NCI-H1417 (cell line): ENCODE data around the gene TPK1.

Experiments used
- DNase-seq, 3 experiments: peaks; one replicate each; lab custom pipeline; 2025; lab: John Stamatoyannopoulos, UW

TPK1 gene

DNA sequence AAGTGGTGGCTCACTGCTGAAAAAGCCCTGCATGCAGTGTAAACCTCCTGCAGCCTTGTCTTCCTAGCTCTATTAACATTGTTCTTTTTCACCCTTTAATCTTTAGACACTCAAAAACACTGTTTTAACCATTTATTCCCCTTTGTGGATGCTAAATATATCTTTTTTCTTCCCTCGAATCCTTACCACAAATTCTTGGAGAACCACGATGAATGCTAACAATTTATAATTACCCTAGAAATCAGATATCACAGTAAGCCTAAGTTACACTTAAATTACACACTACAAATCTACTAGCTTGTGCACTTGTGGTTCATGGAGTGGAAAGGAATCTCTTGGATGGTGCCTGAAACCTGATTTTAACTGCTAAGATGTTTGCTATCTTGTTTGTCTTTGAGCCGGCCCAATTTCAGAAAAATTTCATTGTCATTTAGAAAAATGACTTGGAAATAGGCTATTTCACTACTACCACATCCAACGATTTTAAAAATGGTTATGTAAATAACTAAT, 307.3 kb downstream of the TPK1 start:
- DNase-seq, result no peak

DNA sequence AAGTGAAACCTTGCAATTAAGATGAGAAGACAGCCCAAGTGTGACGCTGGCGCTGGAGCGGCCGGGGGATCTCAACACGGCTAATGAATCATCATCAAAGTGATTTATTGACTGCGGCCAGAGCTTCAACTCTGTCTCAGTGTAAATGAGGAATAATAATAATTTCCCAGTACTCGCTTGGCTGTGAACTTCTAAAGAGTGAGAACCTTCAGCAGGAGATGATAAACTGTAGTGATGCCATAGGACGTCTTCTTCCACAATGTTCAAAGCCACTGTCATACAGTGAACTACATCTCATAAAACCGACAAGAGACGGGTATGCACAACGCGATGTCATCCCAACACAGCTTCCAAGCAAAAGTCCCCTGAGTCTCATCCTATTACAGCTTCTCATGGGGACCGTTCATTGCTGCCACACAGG, 308.8 kb downstream of the TPK1 start:
- DNase-seq, result peak in 1 of 3 experiments; percentile 34

GRCh38 chr7:144525956-144526355, 309.9 kb downstream of the TPK1 start:
- DNase-seq, result no peak

DNA sequence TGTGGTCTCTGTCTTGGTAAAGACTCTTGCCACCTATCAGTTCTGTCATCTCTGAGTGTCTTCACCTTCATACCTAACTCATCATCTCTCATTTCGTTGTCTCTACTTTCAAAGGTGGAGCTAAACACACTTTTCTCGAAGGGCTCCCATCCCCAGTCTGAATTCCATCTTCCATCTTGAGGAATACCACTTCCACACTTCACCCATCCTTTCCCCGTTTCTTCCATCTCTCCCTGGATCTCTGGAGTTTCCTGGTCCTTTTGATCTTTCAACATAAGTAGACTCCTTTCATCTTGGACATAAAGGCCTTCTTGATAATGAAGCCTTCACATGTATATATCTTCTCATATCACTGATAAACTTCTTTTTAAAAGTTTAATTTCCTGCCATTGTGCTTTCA, 311.6 kb downstream of the TPK1 start:
- no peak for DNase-seq

DNA sequence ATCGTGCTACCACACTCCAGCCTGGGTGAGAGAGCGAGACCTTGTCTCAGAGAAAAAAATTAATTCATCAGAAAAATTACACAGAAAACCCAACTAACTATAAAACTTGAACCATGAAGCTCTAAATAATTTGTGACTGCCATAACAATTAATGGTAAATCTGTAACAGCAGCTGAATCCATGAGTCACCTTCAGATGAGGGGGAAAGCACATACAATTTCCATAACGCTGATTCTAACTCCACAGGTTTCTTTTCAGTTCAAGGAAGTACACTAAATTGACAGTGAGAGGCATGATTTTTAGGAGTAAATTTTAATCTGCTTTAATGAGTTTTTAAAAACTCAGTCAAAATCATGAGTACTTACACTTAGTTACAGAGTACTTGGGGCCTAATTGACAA, 312.2 kb downstream of the TPK1 start:
- no peak for DNase-seq

- DNase-seq, result no peak
Measured at GRCh38 chr7:144519925-144520324, 315.9 kb downstream of the TPK1 start.

DNA sequence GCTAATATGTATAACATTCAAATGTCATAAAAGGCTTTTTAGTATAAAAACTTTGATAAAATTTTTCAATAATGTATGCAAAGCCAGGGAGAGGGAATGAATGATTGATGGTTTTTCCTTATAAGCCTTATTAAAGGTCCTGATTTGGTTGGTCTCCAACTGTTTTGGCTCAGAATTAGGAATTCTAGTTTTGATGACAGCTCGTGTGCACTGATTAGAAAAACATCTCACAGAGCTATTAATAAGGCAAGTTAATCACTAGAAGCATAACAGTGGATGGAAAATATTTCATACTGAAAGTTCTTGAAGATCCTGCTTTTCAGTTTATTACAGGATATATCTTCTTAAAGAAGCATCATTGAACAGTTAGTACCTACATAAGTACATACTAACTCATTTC, 317.5 kb downstream of the TPK1 start:
- no peak for DNase-seq

- no peak for DNase-seq
Measured at GRCh38 chr7:144517749-144518148, 318.1 kb downstream of the TPK1 start.

GRCh38 chr7:144516729-144517525, 318.9 kb downstream of the TPK1 start:
- peak in 2 of 3 experiments; percentile 26 to 73 for DNase-seq

DNA sequence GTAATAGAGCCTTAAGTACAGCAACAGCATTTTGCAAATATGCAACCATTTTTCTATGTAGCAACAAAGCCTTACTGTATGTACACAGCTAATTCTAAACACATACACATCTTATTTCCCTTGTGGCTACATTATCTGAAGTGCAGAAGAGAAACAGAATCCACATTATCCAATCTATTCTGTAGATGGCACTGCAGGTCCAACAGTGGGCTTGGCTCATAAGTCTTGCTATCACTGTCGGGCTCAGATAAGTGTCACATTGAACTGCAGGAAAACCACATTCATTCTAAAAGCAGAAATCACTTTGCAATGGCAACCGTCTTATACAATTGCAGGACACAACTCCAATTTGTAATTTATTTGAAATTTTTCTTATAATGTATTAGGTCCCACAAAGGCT, 322.5 kb downstream of the TPK1 start:
- peak; percentile 8 to 80 (median 47) for DNase-seq

GRCh38 chr7:144510621-144511020, 325.2 kb downstream of the TPK1 start:
- DNase-seq, result no peak

GRCh38 chr7:144508702-144509101, 327.2 kb downstream of the TPK1 start:
- DNase-seq, result no peak

- peak in 2 of 3 experiments; percentile 18 to 62 for DNase-seq
Measured at GRCh38 chr7:144503215-144503614, 332.6 kb downstream of the TPK1 start.

GRCh38 chr7:144500225-144500624, 335.6 kb downstream of the TPK1 start:
- no peak for DNase-seq

- DNase-seq, result no peak
Measured at GRCh38 chr7:144497282-144497681, 338.6 kb downstream of the TPK1 start.

DNA sequence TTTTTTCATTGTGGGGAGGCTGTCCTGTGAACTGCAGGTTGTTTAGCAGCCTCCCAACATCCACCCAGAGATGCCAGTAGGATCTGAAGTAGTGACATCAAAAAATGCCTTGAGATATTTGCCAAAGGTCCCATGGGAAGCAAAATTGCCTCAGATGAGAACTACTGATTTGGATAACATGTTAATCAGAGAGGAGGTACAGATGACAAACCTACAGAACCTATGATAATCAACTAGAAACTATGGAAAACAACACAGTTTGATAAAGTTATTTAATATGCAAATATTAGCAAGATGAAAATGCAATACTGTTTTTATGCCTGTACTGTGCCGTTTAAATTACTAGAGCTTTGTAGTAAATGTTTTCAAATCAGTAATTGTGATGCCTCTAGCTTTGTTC, 341.5 kb downstream of the TPK1 start:
- DNase-seq, result no peak

DNA sequence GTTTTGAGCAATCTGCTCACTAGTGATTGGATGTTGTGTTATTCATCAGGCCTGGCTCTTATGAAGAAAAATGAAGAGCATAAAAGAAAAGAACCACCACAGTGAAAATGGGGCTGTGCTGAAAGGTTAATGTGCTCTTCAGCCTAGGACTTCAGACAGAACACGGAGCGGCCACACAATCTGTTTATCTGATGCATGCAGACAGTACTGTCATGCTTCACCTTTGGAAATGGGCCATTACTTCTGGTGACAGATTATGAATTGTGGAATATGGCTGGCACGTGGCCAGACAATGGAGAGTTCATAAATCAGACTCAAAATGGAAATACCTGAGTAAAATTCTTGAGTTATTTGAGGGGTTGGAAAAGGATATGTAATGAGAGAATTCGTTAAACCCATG, 346.3 kb downstream of the TPK1 start:
- DNase-seq, result peak; percentile 29 to 72 (median 57)

- DNase-seq, result peak in 1 of 3 experiments; percentile 33
Measured at GRCh38 chr7:144488977-144489376, 346.9 kb downstream of the TPK1 start.

GRCh38 chr7:144487901-144488300, 348.0 kb downstream of the TPK1 start:
- DNase-seq, result no peak

DNA sequence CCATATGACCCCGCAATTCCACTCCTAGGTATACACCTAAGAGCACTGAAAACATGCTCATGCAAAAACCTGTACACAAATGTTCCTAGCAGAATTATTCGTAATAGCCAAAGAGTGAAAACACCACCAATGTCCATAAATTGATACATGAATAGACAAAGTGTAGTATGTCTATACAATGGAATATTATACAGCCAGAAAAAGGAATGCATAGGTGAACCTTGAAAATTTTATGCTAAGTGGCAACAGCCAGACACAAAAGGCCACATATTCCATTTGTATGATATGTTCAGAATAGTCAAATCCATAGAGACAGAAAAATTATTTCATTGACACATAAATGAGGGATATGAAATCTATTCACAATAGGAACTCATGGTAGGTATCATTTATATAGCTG, 351.4 kb downstream of the TPK1 start:
- DNase-seq, result no peak

DNA sequence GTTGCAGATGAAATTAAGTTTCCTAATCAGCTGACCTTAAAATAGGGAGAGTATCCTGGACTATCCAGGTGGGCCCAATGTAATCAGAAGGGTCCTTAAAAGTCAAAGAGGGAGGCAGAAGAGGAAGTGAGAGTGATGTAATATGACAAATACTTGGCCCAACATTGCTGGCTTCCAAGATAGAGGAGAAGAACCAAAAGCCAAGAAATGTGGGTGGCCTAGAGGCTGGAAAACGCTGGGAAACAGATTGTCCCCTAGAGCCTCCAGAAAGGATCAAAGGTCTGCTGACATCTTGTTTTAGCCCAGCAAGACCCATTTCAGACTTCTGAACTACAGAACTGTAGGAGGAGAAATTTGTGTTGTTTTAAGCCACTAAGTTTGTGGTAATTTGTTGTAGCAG, 352.7 kb downstream of the TPK1 start:
- DNase-seq, result no peak

DNA sequence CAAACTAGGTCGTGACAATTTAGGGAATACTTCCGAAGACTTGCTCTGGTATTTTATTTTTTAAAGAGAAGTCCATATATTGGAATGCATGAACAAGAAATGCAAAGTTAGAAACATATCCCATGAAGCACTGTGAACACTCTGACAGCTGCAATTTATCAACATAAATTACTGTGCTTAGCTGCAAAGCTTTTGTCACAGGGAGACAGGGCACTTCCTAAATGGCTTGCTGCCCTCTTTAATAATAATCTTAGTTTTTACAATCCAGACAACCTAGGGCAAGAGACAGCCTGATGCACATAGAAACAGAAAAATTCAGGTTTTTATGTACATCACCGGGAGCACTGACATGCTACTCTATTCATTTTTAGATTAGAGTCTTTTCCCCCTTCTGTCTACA, 354.0 kb downstream of the TPK1 start:
- DNase-seq, result peak in 1 of 3 experiments; percentile 56

GRCh38 chr7:144477348-144477747, 358.5 kb downstream of the TPK1 start:
- no peak for DNase-seq
